K562 (cell line): ENCODE data around the gene ZMIZ1. TPM values are rescaled to one million over a fixed set of nuclear protein-coding genes. Genes with fewer than 3 reads are reported as not detected.

Experiments used
- ATF4 ChIP-seq: fragments of 450-650 bp; formaldehyde crosslinking; IDR thresholded peaks from 2 replicates; pipeline ENCODE4 v1.4.0; 2022; ENCODE audit warnings: mild to moderate bottlenecking, moderate library complexity
- BRF1 ChIP-seq: IDR thresholded peaks from 3 replicates; pipeline ENCODE4 v1.6.1; 2011; ENCODE audit warnings: borderline replicate concordance, mild to moderate bottlenecking; ENCODE audit not compliant: insufficient read length; ENCODE audit errors: extremely low read depth
- CEBPZ ChIP-seq: fragments of 150-350 bp; IDR thresholded peaks from 2 replicates; pipeline ENCODE4 v1.6.1; 2014; ENCODE audit warnings: low read depth, mild to moderate bottlenecking, low read length, borderline replicate concordance
- CREB3 ChIP-seq: fragments of 450-650 bp; conservative IDR thresholded peaks from 2 replicates; pipeline ENCODE4 v1.6.1; 2016; ENCODE audit warnings: missing genetic modification characterization, low read depth, mild to moderate bottlenecking, missing compliant biosample characterization, moderate library complexity
- ETV1 ChIP-seq: fragments of 450-650 bp; conservative IDR thresholded peaks from 2 replicates; pipeline ENCODE4 v1.6.1; 2016; ENCODE audit warnings: missing genetic modification characterization, control low read depth, low read depth, missing compliant biosample characterization
- HMGN3 ChIP-seq: IDR thresholded peaks from 2 replicates; pipeline ENCODE4 v1.6.1; 2011; ENCODE audit warnings: borderline replicate concordance, low read depth, mild to moderate bottlenecking, mixed read lengths, low read length; ENCODE audit not compliant: insufficient read length; ENCODE audit errors: extremely low read depth
- RUNX1 ChIP-seq: sonication (generic); IDR thresholded peaks from 2 replicates; pipeline ENCODE4 v1.6.1; 2016; ENCODE audit warnings: antibody characterized with exemption, low read depth
- SMAD1 ChIP-seq: fragments of 150-350 bp; IDR thresholded peaks from 2 replicates; pipeline ENCODE4 v1.6.1; 2014; ENCODE audit warnings: low read length, low read depth; ENCODE audit not compliant: partially characterized antibody
- SP2 ChIP-seq: IDR thresholded peaks from 2 replicates; pipeline ENCODE4 v1.6.1; 2011; ENCODE audit warnings: mild to moderate bottlenecking, low read depth, low read length, moderate library complexity; ENCODE audit not compliant: poor library complexity, severe bottlenecking; ENCODE audit errors: extremely low read depth
- SRSF9 ChIP-seq: fragments of 200-400 bp; formaldehyde crosslinking; IDR thresholded peaks from 2 replicates; pipeline ENCODE4 v1.6.1; 2017; ENCODE audit warnings: low read depth, low read length, borderline replicate concordance
- ZNF121 ChIP-seq: sonication (generic); formaldehyde crosslinking; conservative IDR thresholded peaks from 2 replicates; pipeline ENCODE4 v1.8.0; 2022; ENCODE audit warnings: missing genetic modification reagents
- ZNF165 ChIP-seq: fragments of 250-450 bp; sonication (Bioruptor Pico); IDR thresholded peaks from 2 replicates; pipeline ENCODE4 v1.4.0; 2020; ENCODE audit warnings: borderline replicate concordance
- ZNF507 ChIP-seq: conservative IDR thresholded peaks from 2 replicates; pipeline ENCODE4 v1.6.1; 2017; ENCODE audit warnings: missing genetic modification characterization, missing compliant biosample characterization
- ZNF561 ChIP-seq: fragments of 450-650 bp; formaldehyde crosslinking; conservative IDR thresholded peaks from 2 replicates; pipeline ENCODE4 v1.4.0; 2020; ENCODE audit warnings: mild to moderate bottlenecking, moderate library complexity
- ZNF609 ChIP-seq: sonication (generic); formaldehyde crosslinking; IDR thresholded peaks from 2 replicates; pipeline ENCODE4 v1.8.1; 2023; ENCODE audit warnings: missing genetic modification reagents, mild to moderate bottlenecking, borderline replicate concordance
- polyA plus RNA-seq, 8 experiments: library from polyadenylated mRNA; depleted of rRNA in 4 of 8; stranded (reverse) in 5 of 8; unstranded in 3 of 8; fragments of >200 nt; fragmentation: Nextera tagmentation in 2 of 8; fragmentation: Illumina TruSeq in 1 of 8; extraction: Ambion mirVana in 2 of 8; extraction: Trizol in 1 of 8; gene quantifications; 2 replicates each; pipeline versions ENCODE4 v1.2.1 to v1.2.3, GENCODE V29; 2011 to 2014; ENCODE audit warnings: inconsistent platforms in 1 of 8, missing spikeins in 1 of 8
- total RNA-seq, 7 experiments: library from RNA; depleted of rRNA in 6 of 7; stranded (reverse); fragments of >200 nt in 6 of 7; fragmentation: Illumina TruSeq in 2 of 7; extraction: Trizol in 2 of 7; gene quantifications; 2 replicates each; pipeline versions ENCODE4 v1.2.1 to v1.2.3, GENCODE V29; 2011 to 2021; ENCODE audit warnings: low replicate concordance in 1 of 7

Gene ZMIZ1
- total and polyA plus RNA-seq, 9 of the 15 experiments (the other 6 are each of a cell fraction or from before 2014, with no cell fraction given), result 1.0 to 37.3 (median 4.3) TPM

GRCh38 chr10:79084012-79084971, 15.5 kb downstream of the ZMIZ1 start (continued):
- TF ChIP-seq ATF4 (CRISPR knock-in tag), result peak; percentile 86
- TF ChIP-seq SRSF9, result no peak
- no peak for TF ChIP-seq ZNF121 (CRISPR knock-in tag)
- no peak for TF ChIP-seq HMGN3
- TF ChIP-seq ETV1 (tag), result peak; percentile 98
- TF ChIP-seq BRF1, result no peak
- TF ChIP-seq RUNX1, result peak; percentile 44; the same call in 1 of the 2 replicates
- no peak for TF ChIP-seq ZNF609
- no peak; the same call in 1 of the 2 replicates for TF ChIP-seq ZNF561 (CRISPR knock-in tag)
- TF ChIP-seq SP2, result no peak
- TF ChIP-seq ZNF165 (CRISPR knock-in tag), result peak; percentile 93
- no peak for TF ChIP-seq ZNF507 (tag)
- TF ChIP-seq CREB3 (tag), result peak; percentile 97
- TF ChIP-seq CEBPZ, result no peak
- TF ChIP-seq SMAD1, result peak; percentile 77
